NCI-H345 treated with DMSO at 0.1 percent for 48 hours (cell line): ENCODE data around the gene TDRD5.
"Not testable (repeated sequence)": the region's sequence is repeated elsewhere in the genome, so short reads cannot be mapped to it uniquely, and the experiment has no call there.

Experiments
- DNase-seq: peaks from one replicate; lab custom pipeline; 2025; ENCODE audit not compliant: unreplicated experiment; lab: John Stamatoyannopoulos, UW

The TDRD5 gene

DNA sequence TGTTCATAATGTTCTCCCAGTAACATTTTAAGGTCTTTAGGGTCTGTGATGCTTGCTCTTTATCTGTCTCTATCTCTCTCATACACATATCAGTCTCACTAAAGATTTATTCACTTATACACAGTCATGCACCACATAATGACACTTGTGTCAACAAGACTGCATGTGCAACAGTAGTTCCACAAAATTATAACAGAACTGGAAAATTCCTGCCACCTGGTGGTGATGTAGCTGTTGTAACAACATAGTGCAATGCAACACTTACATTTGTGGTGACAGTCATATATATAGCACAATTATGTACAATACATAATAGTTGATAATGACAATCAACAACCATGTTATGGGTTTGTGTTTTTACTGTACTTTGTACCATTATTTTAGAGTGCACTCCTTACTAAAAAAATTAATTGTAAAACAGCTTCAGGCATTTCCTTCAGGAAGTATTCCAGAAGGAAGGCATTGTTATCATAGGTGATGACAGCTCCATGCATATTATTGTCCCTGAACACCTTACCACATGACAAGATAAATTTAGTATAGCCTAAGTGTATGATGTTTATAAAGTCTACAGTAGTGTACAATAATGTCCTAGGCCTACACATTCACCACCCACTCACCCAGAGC lies 8.1 kb downstream of the TDRD5 start:
- DNase-seq, result no peak

GRCh38 chr1:179601093-179601492 lies 9.5 kb downstream of the TDRD5 start:
- DNase-seq, result no peak

GRCh38 chr1:179612361-179612760 lies 20.7 kb downstream of the TDRD5 start:
- DNase-seq, result no peak

- no peak for DNase-seq
Observed at GRCh38 chr1:179630719-179631118, 39.1 kb downstream of the TDRD5 start.

- no peak for DNase-seq
Observed at GRCh38 chr1:179632868-179633267, 41.2 kb downstream of the TDRD5 start.

- DNase-seq, result no peak
Observed at GRCh38 chr1:179637211-179637860, 45.7 kb downstream of the TDRD5 start.

DNA sequence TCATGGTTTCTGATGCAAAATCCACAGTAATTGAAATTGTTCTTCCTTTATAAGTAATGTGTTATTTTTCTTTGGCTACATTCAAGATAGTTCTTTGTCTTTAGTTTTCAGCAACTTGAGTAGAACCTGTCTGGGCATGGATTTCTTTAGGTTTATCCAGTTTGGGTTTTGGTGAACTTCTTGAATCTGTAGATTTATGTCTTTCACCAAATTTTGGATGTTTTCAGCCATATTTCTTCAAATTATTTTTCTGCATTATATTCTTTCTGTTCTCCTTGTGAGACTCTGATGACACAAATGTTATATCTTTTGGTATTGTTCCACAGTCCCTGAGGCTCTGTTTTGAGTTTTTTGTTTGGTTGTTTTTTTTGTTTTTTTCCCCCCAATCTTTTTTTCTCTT lies 69.4 kb downstream of the TDRD5 start:
- DNase-seq, result no peak

DNA sequence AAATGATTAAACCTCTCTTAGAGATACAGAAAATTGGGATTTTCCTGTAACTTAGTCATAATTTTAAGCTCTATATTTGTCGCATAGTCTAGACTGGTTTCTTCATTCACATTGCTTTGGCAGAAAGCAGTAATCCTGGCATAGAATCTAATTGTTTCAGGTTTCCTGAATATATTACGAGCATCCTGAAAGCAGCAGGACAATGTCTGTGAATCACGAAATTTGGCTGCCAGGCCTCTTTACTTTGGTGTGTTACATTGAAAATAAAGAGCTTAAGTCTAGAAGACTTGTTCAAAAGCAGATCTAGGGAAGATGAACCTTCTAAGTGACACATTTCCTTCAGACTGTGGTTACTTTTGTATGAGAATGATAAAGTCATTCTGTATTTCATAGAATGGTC lies 72.2 kb downstream of the TDRD5 start:
- DNase-seq, result no peak

- no peak for DNase-seq
Observed at GRCh38 chr1:179677882-179678281, 86.2 kb downstream of the TDRD5 start.

DNA sequence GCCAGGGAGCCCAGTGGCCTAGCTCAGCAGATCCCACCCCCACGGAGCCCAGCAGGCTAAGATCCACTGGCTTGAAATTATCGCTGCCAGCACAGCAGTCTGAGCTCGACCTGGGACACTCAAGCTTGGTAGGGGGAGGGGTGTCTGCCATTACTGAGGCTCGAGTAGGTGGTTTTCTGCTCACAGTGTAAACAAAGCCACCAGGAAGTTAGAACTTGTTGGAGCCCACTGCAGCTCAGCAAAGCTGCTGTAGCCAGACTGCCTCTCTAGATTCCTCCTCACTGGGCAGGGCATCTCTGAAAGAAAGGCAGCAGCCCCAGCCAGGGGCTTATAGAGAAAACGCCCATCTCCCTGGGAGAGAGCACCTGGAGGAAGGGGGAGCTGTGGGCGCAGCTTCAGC lies 102.9 kb downstream of the TDRD5 start:
- DNase-seq, result not testable (repeated sequence)

GRCh38 chr1:179702946-179703539 lies 111.4 kb downstream of the TDRD5 start:
- no peak for DNase-seq

DNA sequence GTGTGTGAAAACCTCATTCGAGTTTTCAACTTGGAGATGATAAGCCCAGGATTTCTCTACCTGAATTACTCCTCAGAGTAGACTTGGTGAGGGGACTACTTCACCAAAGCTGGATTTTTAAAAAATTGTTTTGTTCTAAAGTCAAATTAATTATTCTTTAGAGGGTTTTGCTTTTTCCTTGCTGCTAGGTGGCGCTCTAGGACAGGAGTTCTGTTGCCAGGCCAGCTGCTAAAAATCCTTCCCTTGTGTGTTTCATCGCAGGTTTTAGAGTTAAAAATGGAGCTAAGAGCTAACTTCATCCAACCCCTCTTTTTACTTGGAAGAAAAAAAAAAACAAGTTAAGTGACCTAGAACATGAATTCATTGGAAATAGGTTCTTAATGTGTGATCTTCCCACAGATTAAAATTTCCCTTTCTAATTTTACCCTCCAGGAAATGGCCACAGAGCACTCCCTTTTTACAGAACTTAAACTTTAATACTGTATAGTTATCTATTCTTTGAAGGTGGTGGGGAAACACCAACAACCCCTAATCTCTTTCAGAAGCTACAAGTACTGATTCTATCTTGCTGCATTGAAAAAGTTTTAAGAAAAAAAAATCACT lies 114.8 kb downstream of the TDRD5 start:
- peak; percentile 54 for DNase-seq

DNA sequence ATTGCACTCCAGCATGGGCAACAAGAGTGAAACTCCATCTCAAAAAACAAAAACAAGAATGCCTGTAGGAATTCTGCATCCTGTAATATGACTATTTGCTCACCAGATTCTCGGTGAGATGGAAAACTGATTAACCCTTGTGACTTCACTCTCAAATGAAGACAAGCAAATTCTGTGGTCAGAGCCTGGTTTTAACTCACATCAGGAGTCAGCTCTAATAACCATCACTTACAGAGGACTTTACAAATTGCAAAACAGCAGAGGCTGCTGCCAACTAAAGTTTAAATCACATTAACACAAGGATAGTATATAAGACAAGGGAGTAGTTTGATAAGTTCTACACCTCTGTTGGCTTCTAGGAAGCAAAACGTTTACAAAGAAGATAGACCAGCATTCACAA lies 115.8 kb downstream of the TDRD5 start:
- no peak for DNase-seq

GRCh38 chr1:179708434-179709195 lies 117.0 kb downstream of the TDRD5 start:
- no peak for DNase-seq

GRCh38 chr1:179709841-179710329 lies 118.3 kb downstream of the TDRD5 start:
- no peak for DNase-seq

DNA sequence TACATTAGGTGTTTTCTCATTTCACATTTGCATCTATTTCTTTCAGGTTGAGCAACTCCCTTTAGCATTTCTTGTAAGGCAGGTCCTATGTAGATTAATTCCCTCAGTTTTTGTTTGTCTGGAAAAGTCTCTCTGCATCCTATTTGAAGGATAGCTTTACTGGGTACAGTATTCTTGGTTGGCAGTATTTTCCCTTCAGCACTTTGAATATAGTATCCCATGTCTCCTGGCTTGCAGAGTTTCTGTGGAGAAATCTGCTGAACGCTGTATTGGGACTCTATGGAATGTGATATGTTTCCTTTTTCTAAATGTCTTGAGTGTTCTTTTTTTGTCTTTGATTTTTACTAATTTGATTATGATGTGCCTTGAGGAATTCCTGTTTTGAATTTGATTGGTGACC lies 122.5 kb downstream of the TDRD5 start:
- DNase-seq, result no peak

DNA sequence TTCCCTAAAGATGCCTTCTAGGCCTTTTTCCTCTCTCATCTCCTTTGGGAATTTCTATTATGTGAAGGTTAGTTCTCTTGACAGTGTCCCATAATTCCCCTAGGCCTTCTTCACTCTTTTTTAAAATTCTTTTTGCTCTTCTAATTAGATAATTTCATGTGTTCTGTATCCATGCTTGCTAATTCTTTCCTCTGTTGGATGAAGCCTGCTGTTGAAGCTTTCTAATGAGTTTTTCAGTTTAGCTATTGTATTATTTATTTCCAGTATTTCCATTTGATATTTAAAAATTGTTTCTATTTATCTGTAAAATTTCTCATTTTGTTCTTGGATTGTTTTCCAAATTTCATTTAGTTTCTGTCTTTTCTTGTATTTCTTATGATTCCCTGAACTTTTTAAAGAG lies 123.0 kb downstream of the TDRD5 start:
- no peak for DNase-seq

- DNase-seq, result no peak
Observed at GRCh38 chr1:179719272-179719671, 127.6 kb downstream of the TDRD5 start.

GRCh38 chr1:179728271-179728670 lies 136.6 kb downstream of the TDRD5 start:
- DNase-seq, result no peak

DNA sequence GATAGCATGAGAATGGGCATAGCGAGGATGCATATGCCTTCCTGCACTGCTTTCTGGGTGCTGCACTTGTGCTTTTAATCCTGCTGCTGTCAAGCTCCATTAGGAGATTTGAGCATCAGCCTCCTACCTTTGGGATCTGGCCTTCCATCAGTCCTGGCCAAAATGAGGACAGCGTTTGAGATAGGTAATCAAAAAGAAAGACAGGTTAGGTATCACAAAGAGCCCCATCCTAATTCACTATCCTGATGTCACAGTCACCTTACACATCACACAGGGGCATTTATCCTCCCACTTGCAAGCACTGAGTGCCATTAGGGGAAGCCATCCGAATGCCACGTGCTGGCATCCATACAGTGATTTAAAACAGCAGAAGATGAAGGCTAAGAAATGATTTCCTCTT lies 138.2 kb downstream of the TDRD5 start:
- no peak for DNase-seq

GRCh38 chr1:179731643-179732042 lies 140.0 kb downstream of the TDRD5 start:
- no peak for DNase-seq
